ENCODE data around the gene PTAFR. TPM values are rescaled to one million over a fixed set of nuclear protein-coding genes. Genes with fewer than 3 reads are reported as not detected.

Gene PTAFR
- total RNA-seq, 1 experiment from 2014 or later, result 1.9 TPM

DNA sequence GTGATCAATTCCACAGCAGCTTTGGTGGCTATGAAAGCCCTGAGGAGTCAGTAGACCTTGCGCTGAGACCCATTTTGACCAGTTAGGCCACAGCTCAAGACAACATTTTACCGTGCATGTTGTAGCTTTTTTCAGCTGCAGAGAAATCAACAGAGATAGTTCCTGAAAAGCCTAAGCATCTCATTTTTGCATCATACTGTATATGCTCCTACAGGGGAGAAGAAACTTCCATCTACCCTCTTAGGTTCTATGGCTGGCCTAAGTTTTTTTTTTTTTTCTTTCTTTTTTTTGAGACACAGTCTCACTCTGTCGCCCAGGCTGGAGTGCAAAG lies 63.3 kb downstream of the PTAFR start:
- Mint-ChIP-seq H3K4me1 (no peaks in the 10 kb centered on the region; a peak in 1 of 4 replicates), H3K36me3 (ENCODE audit: insufficient read depth in 1 of 3, low read depth in 3 of 3) (no peaks in the 10 kb centered on the region), H3K4me3 (no peak overlapping the region), H3K9me3 (no peaks in the 10 kb centered on the region), H3K27me3 (ENCODE audit: low read depth) (no peaks in the 10 kb centered on the region), H3K27ac (no peak overlapping the region)
- H4K91ac ChIP-seq (ENCODE audit: insufficient read length, low read depth, low read length), result no peak overlapping the region
- no peak overlapping the region for H2AFZ ChIP-seq (ENCODE audit: low read length)
- no peak overlapping the region for H3K14ac ChIP-seq (ENCODE audit: insufficient read depth, low read length)
- H4K5ac ChIP-seq (ENCODE audit: insufficient read length, low read depth, low read length), result no peak overlapping the region
- no peak overlapping the region for H2BK20ac ChIP-seq (ENCODE audit: low read depth, low read length, poor library complexity, severe bottlenecking)
- no peaks in the 10 kb centered on the region for H3K79me1 ChIP-seq (ENCODE audit: insufficient read depth, low read depth, low read length, poor library complexity, severe bottlenecking)
- H2BK12ac ChIP-seq (ENCODE audit: insufficient read length, low read depth, low read length), result no peak overlapping the region
- no peaks in the 10 kb centered on the region for H3K9me3 ChIP-seq (ENCODE audit: control insufficient read depth, low read depth, low read length)
- DNase-seq, result no peak
- H2BK15ac ChIP-seq (ENCODE audit: low read depth, low read length), result no peak overlapping the region
- no peak overlapping the region for H3K27ac ChIP-seq (ENCODE audit: insufficient read length, low read depth, low read length)
- WGBS (ENCODE audit: extremely low coverage, insufficient read length, low lambda C conversion rate), result no CpG with 5 or more reads among the region's 3 CpGs
- no peak overlapping the region for H3K4ac ChIP-seq (ENCODE audit: low read depth, low read length)
- no peaks in the 10 kb centered on the region for H4K20me1 ChIP-seq (ENCODE audit: control insufficient read depth, insufficient read depth, insufficient read length)
- no peak overlapping the region for H3K56ac ChIP-seq (ENCODE audit: insufficient read length, low read depth, low read length)
- no peak overlapping the region for H3K9ac ChIP-seq (ENCODE audit: extremely low read depth, insufficient read length, low read length)
- H3K4me1 ChIP-seq (ENCODE audit: insufficient read depth, low read length), result no peaks in the 10 kb centered on the region
- H2BK120ac ChIP-seq (ENCODE audit: low read depth, low read length, poor library complexity, severe bottlenecking), result no peak overlapping the region
- H3K23ac ChIP-seq (ENCODE audit: insufficient read length, low read depth, low read length), result no peak overlapping the region
- H3K27me3 ChIP-seq (ENCODE audit: insufficient read depth, low read length), result no peaks in the 10 kb centered on the region
- no peak overlapping the region for H3K18ac ChIP-seq (ENCODE audit: insufficient read length, low read depth, low read length)
- H3K4me2 ChIP-seq (ENCODE audit: insufficient read depth, insufficient read length, low read length), result no peak overlapping the region
- TF ChIP-seq CTCF (conservative IDR thresholded peaks at IDR 0.05), result no peak
- no peak overlapping the region for H2BK5ac ChIP-seq (ENCODE audit: insufficient read length, low read length)
- no peaks in the 10 kb centered on the region for H3K23me2 ChIP-seq (ENCODE audit: insufficient read length, low read depth, low read length, poor library complexity, severe bottlenecking)
- no peak overlapping the region for H4K8ac ChIP-seq (replicated peaks; ENCODE audit: insufficient read length, low read depth, low read length)
- no peak overlapping the region for H3T11ph ChIP-seq (ENCODE audit: low read length)
- no peaks in the 10 kb centered on the region for H3K79me2 ChIP-seq (ENCODE audit: insufficient read depth, low read length)
- no peak overlapping the region for H2AK5ac ChIP-seq (ENCODE audit: insufficient read length, low read length)
